IMR-90 (cell line): ENCODE data around the gene CDK14. TPM values are rescaled to one million over a fixed set of nuclear protein-coding genes. Genes with fewer than 3 reads are reported as not detected.
A peak's percentile ranks its signal among the peaks of the same experiment; 100 is the strongest.

Experiments used
- ATAC-seq: fragments of 200-7000 bp; cut with Tn5 transposase; 2 replicates; pipeline ENCODE4 v1.9.1; 2020; ENCODE audit warnings: low read depth, mild to moderate bottlenecking, moderate library complexity
- BruUV-seq: library from RNA; stranded (reverse); fragments of 400-500 nt; replicated peaks from 2 replicates; lab custom pipeline; 2021; lab: Mats Ljungman, UMichigan
- CTCF ChIA-PET: fragments of 300-600 bp; formaldehyde crosslinking; extraction: SDS; loops from one replicate; lab custom pipeline; 2021; ENCODE audit warnings: antibody characterized with exemption; lab: Yijun Ruan, JAX
- POLR2A ChIA-PET: fragments of 300-600 bp; sonication (Branson Sonifier 250); formaldehyde crosslinking; loops from one replicate; lab custom pipeline; 2022; ENCODE audit warnings: antibody characterized with exemption; ENCODE audit not compliant: unreplicated experiment; lab: Charles Lee
- DNase-seq: peaks from one replicate; pipeline ENCODE4 v3.0.0; 2013
- H2AFZ ChIP-seq: replicated peaks from 2 replicates; pipeline ENCODE3; 2013; ENCODE audit warnings: low read length, mild to moderate bottlenecking; ENCODE audit not compliant: poor library complexity
- H2AK5ac ChIP-seq: 2 replicates; pipeline ENCODE4 v1.6.1; 2013; ENCODE audit warnings: low read depth, low read length, inconsistent platforms
- H2AK9ac ChIP-seq: replicated peaks from 2 replicates; pipeline ENCODE3; 2013; ENCODE audit warnings: mild to moderate bottlenecking, low read depth, low read length, moderate library complexity; ENCODE audit not compliant: poor library complexity
- H2BK120ac ChIP-seq: 2 replicates; pipeline ENCODE4 v1.6.1; 2013; ENCODE audit warnings: low read depth, low read length, inconsistent platforms
- H2BK15ac ChIP-seq: 3 replicates; pipeline ENCODE4 v1.6.1; 2013; ENCODE audit warnings: low read depth, low read length, inconsistent platforms
- H2BK20ac ChIP-seq: 2 replicates; pipeline ENCODE4 v1.6.1; 2013; ENCODE audit warnings: low read depth, mild to moderate bottlenecking, inconsistent platforms, low read length, moderate library complexity
- H2BK5ac ChIP-seq: 2 replicates; pipeline ENCODE4 v1.6.1; 2013; ENCODE audit warnings: mild to moderate bottlenecking, low read depth, low read length, inconsistent platforms; ENCODE audit not compliant: poor library complexity, severe bottlenecking
- H3K14ac ChIP-seq: replicated peaks from 2 replicates; pipeline ENCODE4 v1.6.1; 2013; ENCODE audit warnings: low read depth, low read length, inconsistent platforms
- H3K18ac ChIP-seq: 2 replicates; pipeline ENCODE4 v1.6.1; 2013; ENCODE audit warnings: low read depth, low read length, control low read depth
- H3K23ac ChIP-seq: 2 replicates; pipeline ENCODE4 v1.6.1; 2013; ENCODE audit warnings: low read depth, low read length, inconsistent platforms
- H3K27ac ChIP-seq: 2 replicates; pipeline ENCODE4 v1.5.1; 2013; ENCODE audit warnings: mild to moderate bottlenecking, control low read depth, low read length; ENCODE audit not compliant: insufficient read depth
- H3K27me3 ChIP-seq: 2 replicates; pipeline ENCODE4 v1.6.1; 2013; ENCODE audit warnings: low read length; ENCODE audit not compliant: control insufficient read depth, insufficient read depth
- H3K36me3 ChIP-seq: 2 replicates; pipeline ENCODE4 v1.6.1; 2013; ENCODE audit warnings: low read length, mixed read lengths; ENCODE audit not compliant: control insufficient read depth, insufficient read depth
- H3K4ac ChIP-seq: 2 replicates; pipeline ENCODE4 v1.6.1; 2013; ENCODE audit warnings: low read depth, low read length, inconsistent platforms
- H3K4me1 ChIP-seq: 2 replicates; pipeline ENCODE4 v1.6.1; 2013; ENCODE audit warnings: low read length, mixed read lengths; ENCODE audit not compliant: control insufficient read depth, insufficient read depth
- H3K4me2 ChIP-seq: 2 replicates; pipeline ENCODE4 v1.6.1; 2013; ENCODE audit warnings: low read depth, mild to moderate bottlenecking, control low read depth, low read length, moderate library complexity
- H3K4me3 ChIP-seq: 2 replicates; pipeline ENCODE4 v1.5.1; 2013; ENCODE audit warnings: low read depth, mild to moderate bottlenecking, control low read depth, low read length, moderate library complexity; ENCODE audit not compliant: insufficient read depth
- H3K56ac ChIP-seq: 2 replicates; pipeline ENCODE4 v1.6.1; 2013; ENCODE audit warnings: low read length, inconsistent platforms; ENCODE audit not compliant: insufficient read depth; ENCODE audit errors: extremely low read depth
- H3K79me1 ChIP-seq, 2 experiments: 2 replicates each; pipeline ENCODE4 v1.6.1; 2013; ENCODE audit warnings: low read length in 2 of 2, inconsistent platforms in 1 of 2, low read depth in 1 of 2
- H3K9ac ChIP-seq: 2 replicates; pipeline ENCODE4 v1.6.1; 2013; ENCODE audit warnings: low read depth, low read length, control low read depth
- H3K9me1 ChIP-seq: 2 replicates; pipeline ENCODE4 v1.6.1; 2013; ENCODE audit warnings: low read length, inconsistent platforms; ENCODE audit not compliant: insufficient read depth
- H3K9me3 ChIP-seq: 2 replicates; pipeline ENCODE4 v1.6.1; 2013; ENCODE audit warnings: low read length; ENCODE audit not compliant: control insufficient read depth, insufficient read depth
- H4K20me1 ChIP-seq: 2 replicates; pipeline ENCODE4 v1.6.1; 2013; ENCODE audit warnings: low read length, inconsistent platforms; ENCODE audit not compliant: insufficient read depth
- H4K5ac ChIP-seq: 2 replicates; pipeline ENCODE4 v1.6.1; 2013; ENCODE audit warnings: mild to moderate bottlenecking, low read depth, low read length, control low read depth
- H4K8ac ChIP-seq, 2 experiments: 2 replicates each; pipeline ENCODE4 v1.6.1; 2013; ENCODE audit warnings: low read depth in 2 of 2, low read length in 2 of 2, control low read depth in 1 of 2, inconsistent platforms in 1 of 2
- H4K91ac ChIP-seq: 2 replicates; pipeline ENCODE4 v1.6.1; 2013; ENCODE audit warnings: low read depth, low read length, inconsistent platforms; ENCODE audit not compliant: insufficient read depth
- BHLHE40 ChIP-seq: fragments of 150-350 bp; IDR thresholded peaks from 2 replicates; pipeline ENCODE4 v1.6.1; 2016; ENCODE audit warnings: mild to moderate bottlenecking, low read depth, low read length
- CEBPB ChIP-seq: IDR thresholded peaks from 2 replicates; pipeline ENCODE4 v1.6.1; 2012; ENCODE audit warnings: low read depth, low read length, improper control_type of control experiment
- CHD1 ChIP-seq: IDR thresholded peaks from 2 replicates; pipeline ENCODE4 v1.6.1; 2012; ENCODE audit warnings: low read depth, low read length, improper control_type of control experiment
- CTCF ChIP-seq: conservative IDR thresholded peaks from 2 replicates; pipeline ENCODE4 v1.5.1; 2012; ENCODE audit warnings: mild to moderate bottlenecking, low read depth, low read length, improper control_type of control experiment
- ELK1 ChIP-seq: fragments of 150-350 bp; IDR thresholded peaks from 2 replicates; pipeline ENCODE4 v1.6.1; 2016; ENCODE audit warnings: low read depth, mild to moderate bottlenecking, low read length, moderate library complexity, borderline replicate concordance
- FOS ChIP-seq: fragments of 150-350 bp; IDR thresholded peaks from 2 replicates; pipeline ENCODE4 v1.6.1; 2016; ENCODE audit warnings: low read depth, low read length
- MAFK ChIP-seq: IDR thresholded peaks from 2 replicates; pipeline ENCODE4 v1.6.1; 2012; ENCODE audit warnings: low read depth, low read length, improper control_type of control experiment
- MAZ ChIP-seq: IDR thresholded peaks from 2 replicates; pipeline ENCODE4 v1.6.1; 2012; ENCODE audit warnings: low read depth, mild to moderate bottlenecking, low read length, improper control_type of control experiment, moderate library complexity, borderline replicate concordance
- MXI1 ChIP-seq: IDR thresholded peaks from 2 replicates; pipeline ENCODE4 v1.6.1; 2012; ENCODE audit warnings: low read depth, mild to moderate bottlenecking, low read length, moderate library complexity, borderline replicate concordance
- POLR2A ChIP-seq: IDR thresholded peaks from 2 replicates; pipeline ENCODE4 v1.6.1; 2012; ENCODE audit warnings: mild to moderate bottlenecking, low read depth, low read length
- RAD21 ChIP-seq: IDR thresholded peaks from 2 replicates; pipeline ENCODE4 v1.6.1; 2012; ENCODE audit warnings: low read length, improper control_type of control experiment
- RCOR1 ChIP-seq: IDR thresholded peaks from 2 replicates; pipeline ENCODE4 v1.6.1; 2012; ENCODE audit warnings: mild to moderate bottlenecking, low read length, improper control_type of control experiment; ENCODE audit not compliant: insufficient replicate concordance
- RFX5 ChIP-seq: IDR thresholded peaks from 2 replicates; pipeline ENCODE4 v1.8.0; 2012; ENCODE audit warnings: low read depth, mild to moderate bottlenecking, low read length, moderate library complexity
- USF2 ChIP-seq: fragments of 150-350 bp; IDR thresholded peaks from 2 replicates; pipeline ENCODE4 v1.6.1; 2017; ENCODE audit warnings: mild to moderate bottlenecking, antibody characterized with exemption, low read length, low read depth
- WGBS, 2 experiments: methylation state at CpG; one replicate each; pipeline versions ENCODE4 v1.1.5 to v1.1.7; 2013; ENCODE audit warnings: missing lambda C conversion rate in 2 of 2; ENCODE audit not compliant: insufficient read length in 1 of 2; ENCODE audit errors: extremely low coverage in 2 of 2; 5-methylcytosine and 5-hydroxymethylcytosine counted together
- dilution Hi-C: fragments of 300-500 bp; cut with HindIII; formaldehyde crosslinking; loops from one replicate; pipeline ENCODE4 v1.14.3; 2018; ENCODE audit warnings: low sequenced_read_pairs; ENCODE audit not compliant: unreplicated experiment
- in situ Hi-C: fragments of 300-500 bp; cut with MboI; formaldehyde crosslinking; loops from 3 replicates; pipeline ENCODE4 v1.14.3; 2019; ENCODE audit warnings: low sequenced_read_pairs, inconsistent platforms, mixed read lengths
- intact Hi-C: fragments of 100-400 bp; cut with micrococcal nuclease; formaldehyde crosslinking; loops from 2 replicates; pipeline ENCODE4 v1.10.0; 2022
- polyA plus RNA-seq, 3 experiments: library from polyadenylated mRNA; depleted of rRNA; stranded (reverse); fragments of >200 nt; gene quantifications; 2 replicates each; pipeline ENCODE4 v1.2.3, GENCODE V29; 2012; ENCODE audit warnings: low replicate concordance in 1 of 3
- total RNA-seq: library from RNA; depleted of rRNA; stranded (reverse); fragments of >200 nt; gene quantifications from 2 replicates; pipeline ENCODE4 v1.2.3, GENCODE V29; 2012

Gene CDK14
- total and polyA plus RNA-seq, 2 of the 4 experiments (the other 2 are of a cell fraction): 10.1 to 29.6 TPM

- Histone ChIP-seq H2BK15ac (no peak overlapping the region), H3K27ac (no peak overlapping the region), H3K4ac (no peak overlapping the region), H2BK5ac (no peak overlapping the region), H3K4me2 (no peak overlapping the region), H2BK120ac (no peak overlapping the region), H3K9ac (no peak overlapping the region), H3K18ac (no peak overlapping the region), H3K9me3 (no peaks in the 10 kb centered on the region), H3K9me1 (peaks cover 2% of the 10 kb centered on the region; the same call in 1 of the 2 replicates), H3K36me3 (no peaks in the 10 kb centered on the region), H2AFZ (no peak overlapping the region), H2AK5ac (no peak overlapping the region), H3K23ac (no peak overlapping the region), H3K79me1 (no peaks in the 10 kb centered on the region), H3K14ac (no peak overlapping the region), H4K20me1 (no peaks in the 10 kb centered on the region), H4K91ac (no peak overlapping the region), H3K56ac (no peak overlapping the region), H4K8ac (no peak overlapping the region), H2AK9ac (no peak overlapping the region), H2BK20ac (no peak overlapping the region), H4K5ac (no peak overlapping the region), H3K4me1 (no peaks in the 10 kb centered on the region), H3K4me3 (no peak overlapping the region), H3K27me3 (no peaks in the 10 kb centered on the region)
- ChIA-PET POLR2A (no interaction called here), CTCF (no interaction called here)
- no peak for TF ChIP-seq USF2
- TF ChIP-seq RAD21: no peak
- no peak for TF ChIP-seq MAFK
- no peak for TF ChIP-seq RFX5
- no peak for TF ChIP-seq MAZ
- no peak for TF ChIP-seq CHD1
- no peak for TF ChIP-seq CEBPB
- no peak for TF ChIP-seq RCOR1
- no peak for TF ChIP-seq FOS
- no peak for TF ChIP-seq CTCF
- TF ChIP-seq ELK1: no peak
- no peak for TF ChIP-seq MXI1
- TF ChIP-seq BHLHE40: no peak
- no peak for TF ChIP-seq POLR2A
- intact Hi-C loops (no loop called here), dilution Hi-C loops (no loop called here), in situ Hi-C loops (loop anchor here (10.0 to 25.0 kb wide), 2 partner anchors 458 to 565 kb away; no protein-coding TSS in a partner anchor)
- WGBS, 2 experiments: no CpG with 5 or more reads among the region's 2 CpGs
- DNase-seq (peak; percentile 45), ATAC-seq (peak; percentile 40; the same call in 1 of the 2 replicates)
- BruUV-seq: no TSS peak
Measured at GRCh38 chr7:91019686-91020385, 423.7 kb downstream of the CDK14 start.
